HG02885 (cell line): ENCODE data around the gene CLPSL1.
"Not testable (repeated sequence)": the region's sequence is repeated elsewhere in the genome, so short reads cannot be mapped to it uniquely, and the experiment has no call there.

Experiments
- ATAC-seq: cut with Tn5 transposase; IDR thresholded peaks from one replicate; pipeline ENCODE4 v1.9.1; 2021; ENCODE audit warnings: mild to moderate bottlenecking; ENCODE audit not compliant: unreplicated experiment, poor library complexity

The CLPSL1 gene, protein sequence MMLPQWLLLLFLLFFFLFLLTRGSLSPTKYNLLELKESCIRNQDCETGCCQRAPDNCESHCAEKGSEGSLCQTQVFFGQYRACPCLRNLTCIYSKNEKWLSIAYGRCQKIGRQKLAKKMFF

DNA sequence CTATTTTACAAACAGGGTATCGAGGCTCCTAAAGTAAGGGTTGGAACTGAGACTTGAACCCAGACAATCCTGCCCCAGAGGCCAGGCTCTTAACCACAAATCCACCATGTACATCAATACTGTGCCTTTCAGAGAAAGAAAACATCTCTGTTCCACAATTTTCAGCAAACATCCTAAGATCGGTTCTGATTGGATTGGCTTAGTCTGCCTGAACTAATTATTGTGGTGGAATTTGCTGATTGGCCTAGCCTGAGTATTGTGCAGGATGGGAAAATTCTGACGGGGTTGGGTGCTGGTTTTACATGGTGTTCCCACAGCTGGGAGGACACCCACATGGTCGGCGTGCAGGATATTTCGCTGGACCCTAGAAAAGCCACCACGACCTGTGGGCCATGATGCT is at the start of gene CLPSL1:
CLPSL1 (plus strand) TSS at position 301 of the 400 bp plus-strand sequence; CDS start at position 393, 92 bp downstream.
- no peak for ATAC-seq

DNA sequence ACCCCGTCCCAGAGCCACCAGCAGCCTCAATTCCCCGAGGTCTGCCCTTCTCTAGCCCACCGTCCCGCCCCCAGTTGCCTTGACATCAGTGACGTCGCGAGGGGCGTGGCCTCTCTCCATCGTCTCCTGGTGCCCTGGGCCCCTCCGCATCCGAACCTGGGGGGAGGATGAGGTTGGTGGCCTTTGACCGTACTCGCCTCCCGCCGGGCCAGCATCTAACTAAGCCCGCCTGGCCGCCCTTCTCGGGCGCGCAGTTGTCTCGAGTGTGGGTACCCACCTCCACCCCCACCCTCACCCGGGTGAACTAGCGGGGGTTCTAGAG is 49.4 kb upstream of the CLPSL1 start:
- ATAC-seq: peak; percentile 62

DNA sequence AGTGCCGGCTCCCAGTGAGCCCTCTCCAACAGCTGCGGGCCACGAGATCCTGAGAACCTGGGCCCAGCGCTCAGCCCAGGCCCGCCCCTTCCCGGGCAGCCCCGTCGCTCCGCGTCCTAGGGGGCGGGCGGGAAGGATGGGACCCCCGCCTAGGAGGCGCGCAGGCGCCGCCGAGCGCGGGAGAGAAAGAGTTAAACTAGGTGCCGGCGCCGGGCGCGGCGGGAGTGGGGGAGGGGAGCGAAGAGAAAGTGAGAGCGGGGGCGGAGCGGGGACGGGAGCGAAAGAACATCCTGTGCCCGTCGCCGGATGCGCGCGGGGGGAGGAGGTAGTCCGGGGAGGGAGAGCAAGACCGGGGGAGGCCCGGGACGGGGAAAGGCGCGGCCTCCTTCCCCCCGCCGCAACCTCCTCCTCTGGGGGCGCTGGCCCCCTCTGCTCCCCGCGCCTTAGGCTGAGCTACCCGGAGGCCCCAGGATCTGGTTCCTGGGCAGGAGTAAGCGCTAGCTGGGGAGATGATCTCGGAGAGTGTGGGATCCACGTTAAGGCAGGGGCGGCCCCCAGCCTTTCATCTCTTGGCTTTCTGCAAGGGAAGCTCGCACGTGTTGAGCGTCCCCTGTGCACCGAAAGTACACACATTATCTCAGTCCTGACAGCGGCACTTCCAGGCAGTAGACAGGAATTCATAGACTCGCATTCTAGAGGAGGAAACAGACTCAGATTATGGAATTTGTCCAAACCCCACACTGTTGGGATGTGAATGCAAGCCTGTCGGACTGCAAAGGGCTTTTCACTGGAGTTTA is 48.9 kb upstream of the CLPSL1 start:
- ATAC-seq: peak; percentile 51

DNA sequence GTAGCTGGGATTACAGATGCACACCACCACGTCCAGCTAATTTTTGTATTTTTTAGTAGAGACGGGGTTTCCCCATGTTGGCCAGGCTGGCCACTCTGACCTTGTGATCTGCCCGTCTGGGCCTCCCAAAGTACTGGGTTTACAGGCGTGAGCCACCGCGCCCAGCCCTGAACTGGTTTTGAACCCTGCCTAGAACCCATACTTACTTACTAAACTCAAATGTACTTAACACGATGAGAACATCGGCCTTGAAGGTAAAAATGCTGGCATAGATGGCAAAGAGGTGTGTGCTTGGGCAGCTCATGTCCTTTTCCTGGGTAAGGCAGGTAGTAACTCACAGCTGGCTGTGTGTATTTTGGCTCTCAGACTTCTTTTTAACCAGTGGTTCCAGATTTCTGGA is 47.2 kb upstream of the CLPSL1 start:
- ATAC-seq: no peak

DNA sequence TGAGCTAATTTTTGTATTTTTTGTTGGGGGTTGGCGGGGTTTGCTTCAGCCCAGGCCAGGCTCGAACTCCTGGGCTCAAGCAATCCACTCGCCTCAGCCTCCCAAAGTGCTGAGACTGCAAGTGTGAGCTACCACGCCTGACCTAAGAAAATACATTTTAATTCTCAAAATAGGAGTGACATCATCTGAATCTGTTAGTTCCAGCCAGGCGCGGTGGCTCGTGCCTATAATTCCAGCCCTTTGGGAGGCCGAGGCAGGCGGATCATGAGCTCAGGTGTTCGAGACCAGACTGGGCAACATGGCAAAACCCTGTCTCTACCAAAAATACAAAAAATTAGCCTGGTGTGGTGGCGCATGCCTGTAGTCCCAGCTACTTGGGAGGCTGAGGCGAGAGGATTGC is 46.5 kb upstream of the CLPSL1 start:
- not testable (repeated sequence) for ATAC-seq

DNA sequence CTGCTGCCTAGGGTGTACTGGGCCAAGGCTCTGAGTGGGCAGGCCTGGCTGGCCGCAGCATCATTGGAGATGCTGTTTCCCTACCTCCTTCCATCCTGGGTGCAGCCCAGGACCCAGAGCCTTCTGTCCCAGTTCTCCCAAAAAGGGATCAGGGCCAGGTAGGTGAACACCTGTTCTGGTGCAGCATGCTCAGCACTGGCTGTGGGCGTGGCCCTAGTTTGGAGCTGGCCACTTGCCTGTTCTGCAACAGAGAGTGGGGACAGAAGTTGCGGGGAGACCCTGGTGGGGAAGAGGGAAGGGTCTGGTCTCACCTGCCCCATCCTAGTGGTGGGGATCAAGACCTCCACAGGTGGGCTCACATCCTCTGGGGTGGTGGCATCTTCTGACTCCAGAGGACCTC is 45.4 kb upstream of the CLPSL1 start:
- ATAC-seq: no peak

DNA sequence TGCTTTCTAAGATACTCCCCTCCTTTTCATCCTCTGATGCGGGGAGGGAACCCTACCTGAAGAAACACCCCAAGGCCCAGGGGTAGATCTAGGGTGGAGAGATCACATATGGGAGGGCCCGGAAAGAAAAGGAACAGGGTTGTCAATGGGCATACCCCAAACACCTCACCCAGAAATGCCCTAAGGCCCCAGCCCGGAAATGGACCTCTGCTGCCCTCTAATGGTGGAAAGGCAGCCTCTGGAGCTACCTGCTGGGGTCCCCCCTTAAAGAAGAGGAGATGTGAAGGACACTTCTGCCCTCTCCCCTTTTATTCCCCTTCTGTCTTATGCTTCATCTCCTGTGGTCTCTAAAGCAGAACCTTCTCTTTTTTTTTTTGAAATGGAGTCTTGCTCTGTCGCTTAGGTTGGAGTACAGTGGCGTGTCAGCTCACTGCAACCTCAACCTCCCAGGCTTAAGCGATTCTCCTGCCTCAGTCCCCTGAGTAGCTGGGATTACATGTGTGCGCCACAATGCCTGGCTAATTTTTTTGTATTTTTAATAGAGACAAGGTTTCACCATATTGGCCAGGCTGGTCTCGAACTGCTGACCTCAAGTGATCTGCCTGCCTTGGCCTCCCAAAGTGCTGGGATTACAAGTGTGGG is 44.4 kb upstream of the CLPSL1 start:
- no peak for ATAC-seq

DNA sequence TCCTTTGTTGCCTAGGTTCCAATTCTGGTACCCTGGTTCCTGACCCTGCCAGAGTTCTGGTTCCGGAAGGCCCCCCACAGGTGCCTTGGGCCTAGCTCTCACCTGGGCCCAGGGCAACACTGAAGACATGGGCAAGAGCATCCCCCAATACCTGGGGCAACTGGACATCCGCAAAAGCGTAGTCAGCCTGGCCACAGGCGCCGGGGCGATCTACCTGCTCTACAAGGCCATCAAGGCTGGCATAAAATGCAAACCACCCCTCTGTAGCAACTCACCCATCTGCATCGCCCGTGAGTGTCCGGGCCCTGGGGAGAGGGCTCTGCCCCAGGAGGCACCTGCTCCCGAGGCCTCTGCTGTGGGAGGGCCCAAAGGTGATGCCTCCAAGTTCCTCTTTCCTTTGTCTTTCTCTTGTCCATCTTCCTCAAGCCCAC is 43.8 kb upstream of the CLPSL1 start, which contains the start of gene ARMC12:
ARMC12 (plus strand) TSS at position 51 of the 431 bp plus-strand sequence; CDS start at position 128, 77 bp downstream.
- no peak for ATAC-seq

DNA sequence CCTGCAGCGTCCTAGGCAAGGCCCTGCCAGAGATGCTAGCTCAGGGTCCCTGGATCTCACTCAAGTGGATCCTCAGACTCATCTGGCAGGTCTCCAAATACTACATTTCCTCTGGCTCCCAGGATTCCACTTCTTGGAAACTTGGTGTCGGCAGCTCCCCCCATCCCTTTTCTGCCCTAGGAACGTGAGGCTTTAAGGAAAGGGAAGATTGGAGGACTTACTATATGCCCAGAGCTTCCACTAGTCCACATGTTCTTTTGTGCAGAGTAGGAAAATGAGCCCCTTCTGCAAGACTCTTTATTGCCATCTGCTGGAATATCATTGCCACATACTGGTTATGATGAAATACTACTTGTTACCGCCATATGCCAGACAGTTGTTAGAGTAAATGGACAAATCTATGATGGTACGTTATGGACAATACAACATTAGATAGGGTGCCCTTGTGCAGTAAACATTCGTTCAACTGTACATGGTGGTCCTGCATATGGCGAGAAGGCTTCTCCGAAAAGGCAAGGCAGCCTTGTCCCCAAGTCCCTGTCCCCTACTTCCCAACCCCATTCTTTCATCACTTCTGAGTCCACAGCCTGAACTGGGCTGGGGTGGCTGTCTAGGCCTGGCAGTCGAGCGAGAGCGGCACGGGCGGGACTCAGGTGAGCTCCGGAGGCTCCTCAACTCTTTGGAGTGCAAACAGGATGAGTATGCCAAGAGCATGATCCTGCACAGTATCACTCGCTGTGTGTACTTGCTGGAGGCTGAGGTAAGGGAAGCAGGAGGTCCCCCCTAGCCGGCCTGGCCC is 43.2 kb upstream of the CLPSL1 start:
- no peak for ATAC-seq

DNA sequence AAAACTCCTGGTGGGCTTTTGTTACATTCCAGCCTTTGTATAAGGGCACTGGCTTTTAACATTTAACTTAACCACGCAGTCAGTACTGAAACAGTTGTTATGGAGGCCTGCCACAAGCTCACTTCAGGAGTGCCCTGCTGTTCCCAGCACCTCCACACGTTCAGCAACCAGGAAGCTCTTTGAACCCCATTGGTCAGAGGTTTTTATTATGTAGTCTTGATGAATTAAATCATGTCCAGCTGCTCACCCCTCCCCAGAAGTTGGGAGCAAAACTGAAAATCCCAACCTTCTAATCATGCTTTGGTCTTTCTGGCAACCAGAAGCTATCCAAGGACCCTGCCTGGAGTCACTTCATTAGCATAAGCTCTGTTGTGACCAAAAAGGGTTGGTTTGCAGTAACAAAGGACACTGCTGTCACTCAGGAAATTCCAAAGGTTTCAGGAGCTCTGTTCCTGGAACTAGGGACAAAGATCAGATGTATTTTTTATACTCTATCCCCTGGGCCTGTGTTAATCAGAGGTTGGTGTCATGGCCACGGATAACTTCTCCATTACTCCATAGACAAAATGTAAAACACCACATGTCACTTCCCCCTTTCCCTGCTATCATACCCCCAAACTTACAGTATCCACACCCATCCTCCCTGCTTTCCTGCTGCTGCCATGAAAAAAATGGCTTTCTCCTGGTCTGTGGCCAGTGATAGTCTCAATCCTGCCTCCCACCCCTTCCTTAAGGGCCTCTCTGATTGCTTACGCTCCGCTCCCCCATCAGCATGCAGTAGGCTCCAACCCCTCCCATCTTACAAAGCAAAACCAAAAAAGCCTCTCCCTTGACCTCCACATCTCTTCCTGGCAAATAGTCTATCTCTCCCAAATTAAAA is 40.9 kb upstream of the CLPSL1 start:
- no peak for ATAC-seq

DNA sequence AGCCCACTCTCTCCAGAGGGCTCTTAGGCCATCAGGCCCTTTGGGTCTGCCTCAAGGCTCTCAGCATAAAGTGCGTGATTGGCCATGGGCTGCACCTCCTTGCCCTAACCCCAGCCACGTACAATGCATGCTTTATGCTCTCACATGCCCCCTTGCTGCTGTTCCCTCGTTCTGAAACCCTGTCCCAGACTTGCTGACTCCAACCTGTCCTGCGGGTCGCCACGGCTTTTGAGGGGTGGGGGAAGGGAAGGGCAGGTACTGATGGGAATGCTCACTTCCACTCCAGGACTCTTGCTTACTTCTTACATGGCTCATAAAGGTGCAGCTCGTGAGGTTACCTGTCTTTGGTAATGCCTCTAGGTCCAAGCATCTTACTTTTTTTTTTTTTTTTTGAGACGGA is 38.0 kb upstream of the CLPSL1 start:
- no peak for ATAC-seq

DNA sequence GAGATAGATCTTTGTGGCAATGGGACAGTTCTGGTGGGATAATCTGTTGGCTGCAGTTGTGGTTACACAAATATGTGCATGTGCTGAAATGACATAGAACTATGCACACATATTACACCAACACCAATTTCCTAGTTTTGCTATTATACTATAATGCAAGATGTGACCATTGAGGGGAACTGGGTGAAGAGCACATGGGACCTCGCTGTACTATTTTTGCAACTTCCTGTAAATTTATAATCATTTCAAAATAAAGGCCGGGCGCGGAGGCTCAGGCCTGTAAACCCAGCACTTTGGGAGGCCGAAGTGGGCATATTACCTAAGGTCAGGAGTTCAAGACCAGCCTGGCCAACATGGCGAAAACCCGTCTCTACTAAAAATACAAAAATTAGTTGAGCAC is 35.3 kb upstream of the CLPSL1 start:
- ATAC-seq: no peak

DNA sequence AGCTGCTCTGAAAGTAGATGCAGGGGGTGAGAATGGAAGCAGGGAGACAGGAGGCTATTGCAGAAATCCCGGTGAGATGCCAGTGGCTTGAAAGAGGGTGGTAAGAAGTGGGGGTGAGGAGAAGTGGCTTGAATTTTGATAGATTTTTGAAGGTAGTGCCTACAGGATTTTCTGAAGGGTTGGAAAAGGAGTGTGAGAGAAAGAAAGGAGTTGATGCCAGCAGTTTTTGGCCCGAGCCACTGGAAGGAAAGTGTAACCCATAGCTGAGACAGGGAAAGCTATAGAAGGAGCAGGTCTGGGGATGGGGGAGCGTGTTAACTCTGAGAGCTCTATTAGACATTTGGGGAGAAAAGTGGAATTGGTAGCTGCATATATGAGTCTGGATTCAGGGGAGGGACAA is 34.3 kb upstream of the CLPSL1 start:
- ATAC-seq: no peak

DNA sequence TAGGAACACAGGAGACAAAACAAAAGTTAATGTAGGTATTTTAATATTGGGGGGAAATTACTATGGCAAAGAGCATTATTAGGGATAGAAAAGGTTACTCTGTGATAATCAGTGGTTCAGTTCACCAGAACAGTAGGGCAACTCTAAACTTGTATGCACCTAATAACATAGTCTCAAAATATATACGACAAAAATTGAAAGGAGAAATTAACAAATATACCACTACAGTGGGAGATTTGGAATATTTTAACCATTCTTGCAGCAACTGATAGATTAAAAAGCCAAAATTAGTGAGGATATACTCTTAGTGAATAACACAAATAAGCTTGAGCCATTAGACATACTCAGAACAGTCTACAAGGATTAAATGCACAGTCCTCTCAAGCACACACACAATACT is 32.9 kb upstream of the CLPSL1 start:
- ATAC-seq: no peak

DNA sequence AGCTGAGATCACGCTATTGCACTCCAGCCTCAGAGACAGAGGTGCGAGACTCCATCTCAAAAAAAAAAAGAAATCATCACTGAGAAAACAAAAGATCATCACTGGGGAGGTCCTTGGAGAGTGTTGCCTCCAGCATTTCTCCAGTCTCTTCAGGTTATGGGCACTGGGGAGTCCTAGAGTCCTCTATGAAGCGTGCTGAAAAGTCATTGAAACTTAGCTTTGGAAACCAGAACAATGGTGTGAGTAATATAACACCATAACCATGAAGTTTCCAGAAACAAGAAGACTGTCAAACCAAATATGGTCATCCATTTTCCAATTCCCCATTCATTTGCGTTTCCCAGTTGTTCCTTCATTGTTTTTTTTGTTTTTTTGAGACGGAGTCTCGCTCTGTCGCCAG is 30.3 kb upstream of the CLPSL1 start:
- ATAC-seq: no peak

DNA sequence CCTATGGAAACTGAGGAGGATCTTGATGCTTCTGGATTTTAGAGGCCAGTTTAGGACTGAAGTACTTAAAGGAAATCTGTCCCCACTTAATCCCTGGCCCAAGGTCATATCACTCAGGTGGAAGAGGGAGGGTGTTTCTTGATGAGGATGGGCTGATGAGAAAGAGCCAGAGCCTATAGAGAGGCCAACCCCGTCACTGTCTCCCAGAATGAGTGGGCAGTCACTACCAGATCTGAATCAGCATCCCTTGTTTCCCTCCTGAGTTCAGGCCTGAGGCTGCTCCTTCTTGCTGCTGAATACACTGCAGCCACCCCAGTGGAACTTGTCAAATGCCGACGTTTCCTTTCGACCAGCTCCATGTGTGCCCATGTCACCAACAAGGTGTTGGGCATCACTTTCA is 29.2 kb upstream of the CLPSL1 start:
- ATAC-seq: no peak

DNA sequence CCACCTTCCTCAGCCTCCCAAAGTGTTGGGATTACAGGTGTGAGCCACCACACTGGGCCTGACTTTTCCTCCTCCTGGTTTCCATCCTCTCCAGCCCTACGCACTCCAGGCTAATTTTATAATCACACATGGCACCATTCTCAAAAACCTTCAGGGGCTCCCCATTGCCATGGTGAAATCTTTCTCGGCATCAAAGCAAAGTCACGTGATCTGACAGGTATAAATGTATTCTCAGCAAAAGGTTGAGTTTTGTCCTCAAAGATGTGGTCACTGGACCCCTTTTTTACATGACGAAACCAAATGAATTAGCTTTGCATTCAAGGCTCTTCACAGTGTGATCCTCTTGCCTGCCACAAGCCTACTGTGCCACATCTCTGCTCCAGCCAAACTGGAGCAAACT is 28.5 kb upstream of the CLPSL1 start:
- no peak for ATAC-seq

DNA sequence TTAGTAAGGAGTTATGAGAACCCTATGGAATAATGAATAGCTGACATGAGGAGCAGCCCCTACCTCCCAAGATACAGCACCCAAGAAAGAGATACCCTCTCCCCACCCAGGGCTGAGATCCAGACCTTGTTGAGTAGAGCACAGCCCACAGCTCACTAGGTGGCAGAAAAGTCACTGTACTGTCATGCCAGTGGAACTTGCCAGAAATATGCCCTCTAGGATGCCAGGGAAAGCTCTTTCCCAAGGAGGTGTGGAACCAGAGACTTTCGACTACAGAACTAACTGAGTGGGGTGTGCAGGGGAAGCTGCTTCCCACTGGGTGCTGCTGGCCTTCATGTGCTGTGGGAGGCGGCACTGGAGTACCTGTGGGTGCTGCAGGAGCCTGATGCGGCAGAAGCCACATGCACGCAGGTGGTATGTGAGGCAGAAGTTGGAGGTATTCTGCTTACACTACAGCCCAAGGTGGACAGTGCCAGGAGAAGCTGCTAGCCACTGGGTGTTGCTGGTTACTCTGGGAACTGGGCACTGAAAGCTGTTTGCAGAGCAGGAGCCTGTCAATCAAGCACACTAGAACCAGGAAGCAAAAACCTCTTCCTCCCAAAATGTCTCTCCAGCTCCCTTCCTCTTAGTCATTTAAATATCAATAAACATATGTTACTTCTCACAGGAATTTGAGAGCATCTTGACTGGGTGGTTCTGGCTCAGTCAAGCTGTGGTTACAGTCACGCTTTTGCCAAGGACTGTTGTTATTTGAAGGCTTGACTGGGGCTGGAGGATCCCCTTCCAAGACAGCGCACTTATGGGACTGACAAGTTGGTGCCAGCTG is 26.2 kb upstream of the CLPSL1 start:
- ATAC-seq: no peak

DNA sequence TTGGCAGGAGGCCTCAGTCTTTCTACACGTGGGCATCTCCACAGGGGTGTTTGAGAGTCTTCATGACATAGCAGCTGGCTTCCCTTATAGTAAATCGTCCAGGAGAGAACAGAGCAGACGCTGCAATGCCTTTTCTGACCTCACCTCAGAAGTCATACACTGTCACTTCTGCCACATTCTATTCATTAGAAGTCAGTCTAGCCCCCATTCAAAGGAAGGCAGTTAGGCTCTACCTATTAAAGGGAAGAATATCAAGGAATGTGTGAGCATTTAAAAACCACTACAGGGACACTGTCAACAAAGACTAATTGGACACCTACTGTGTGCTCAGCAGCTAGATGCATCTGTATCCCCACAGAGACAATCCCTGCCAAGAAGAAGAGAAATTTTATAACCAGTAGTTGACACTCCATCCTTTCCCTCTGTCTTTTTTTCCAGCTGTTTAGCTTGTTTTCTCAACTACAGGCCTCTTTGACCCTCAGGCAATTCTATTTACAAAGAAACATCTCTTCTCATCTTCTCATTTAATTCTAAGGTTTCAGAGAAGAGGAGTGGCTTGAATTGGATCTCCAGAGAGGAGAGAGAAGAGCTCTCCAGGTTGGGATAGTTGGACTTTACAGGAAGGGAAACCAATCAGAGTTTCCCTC is 25.4 kb upstream of the CLPSL1 start:
- ATAC-seq: no peak
